ENCODE results near the gene ERG. TPM values are rescaled to one million over a fixed set of nuclear protein-coding genes. Genes with fewer than 3 reads are reported as not detected.

The ERG gene
- polyA plus RNA-seq, 1 donor from 2014 or later = not detected

- H3K4me3 ChIP-seq (ENCODE audit: low read length) = no peak overlapping the region
- H3K27me3 ChIP-seq (ENCODE audit: insufficient read depth, low read depth, low read length) = no peaks in the 10 kb centered on the region
- no peak for TF ChIP-seq RAD21 (conservative IDR thresholded peaks at IDR 0.05)
- TF ChIP-seq TAF1 (IDR thresholded peaks at IDR 0.05; ENCODE audit: low read depth) = no peak
- TF ChIP-seq SMC3 (conservative IDR thresholded peaks at IDR 0.05; ENCODE audit: poor library complexity) = no peak
- no peak for TF ChIP-seq EP300 (conservative IDR thresholded peaks at IDR 0.05; ENCODE audit: poor library complexity, severe bottlenecking)
- no peak for TF ChIP-seq MXI1 (conservative IDR thresholded peaks at IDR 0.05; ENCODE audit: poor library complexity, severe bottlenecking)
- no peak for TF ChIP-seq POLR2AphosphoS5 (IDR thresholded peaks at IDR 0.05)
- no peak for TF ChIP-seq EZH2 (IDR thresholded peaks at IDR 0.05; ENCODE audit: borderline replicate concordance, insufficient read depth, low read length, poor library complexity, severe bottlenecking)
- TF ChIP-seq, protein P1, sequence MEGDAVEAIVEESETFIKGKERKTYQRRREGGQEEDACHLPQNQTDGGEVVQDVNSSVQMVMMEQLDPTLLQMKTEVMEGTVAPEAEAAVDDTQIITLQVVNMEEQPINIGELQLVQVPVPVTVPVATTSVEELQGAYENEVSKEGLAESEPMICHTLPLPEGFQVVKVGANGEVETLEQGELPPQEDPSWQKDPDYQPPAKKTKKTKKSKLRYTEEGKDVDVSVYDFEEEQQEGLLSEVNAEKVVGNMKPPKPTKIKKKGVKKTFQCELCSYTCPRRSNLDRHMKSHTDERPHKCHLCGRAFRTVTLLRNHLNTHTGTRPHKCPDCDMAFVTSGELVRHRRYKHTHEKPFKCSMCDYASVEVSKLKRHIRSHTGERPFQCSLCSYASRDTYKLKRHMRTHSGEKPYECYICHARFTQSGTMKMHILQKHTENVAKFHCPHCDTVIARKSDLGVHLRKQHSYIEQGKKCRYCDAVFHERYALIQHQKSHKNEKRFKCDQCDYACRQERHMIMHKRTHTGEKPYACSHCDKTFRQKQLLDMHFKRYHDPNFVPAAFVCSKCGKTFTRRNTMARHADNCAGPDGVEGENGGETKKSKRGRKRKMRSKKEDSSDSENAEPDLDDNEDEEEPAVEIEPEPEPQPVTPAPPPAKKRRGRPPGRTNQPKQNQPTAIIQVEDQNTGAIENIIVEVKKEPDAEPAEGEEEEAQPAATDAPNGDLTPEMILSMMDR (IDR thresholded peaks at IDR 0.05; ENCODE audit: poor library complexity, severe bottlenecking) = no peak
- TF ChIP-seq REST (IDR thresholded peaks at IDR 0.05; ENCODE audit: borderline replicate concordance) = no peak
- no peaks in the 10 kb centered on the region for H3K9me2 ChIP-seq (ENCODE audit: insufficient read depth, low read length)
- no peak overlapping the region for H3K4me2 ChIP-seq (ENCODE audit: low read length)
- H4K20me1 ChIP-seq (ENCODE audit: insufficient read depth) = no peaks in the 10 kb centered on the region
- no peaks in the 10 kb centered on the region for H3F3A ChIP-seq (ENCODE audit: insufficient read depth, low read length, poor library complexity, severe bottlenecking)
- H2AFZ ChIP-seq (ENCODE audit: low read depth, low read length) = no peak overlapping the region
- H3K9ac ChIP-seq (ENCODE audit: low read length) = no peak overlapping the region
- no peaks in the 10 kb centered on the region for H3K79me2 ChIP-seq (replicated peaks; ENCODE audit: insufficient read depth, low read length)
- no peaks in the 10 kb centered on the region for H3K36me3 ChIP-seq (ENCODE audit: insufficient read depth, low read length)
- H3K9me3 ChIP-seq (ENCODE audit: low read length) = no peaks in the 10 kb centered on the region
- no peak overlapping the region for H3K27ac ChIP-seq (ENCODE audit: low read length)
These were observed 5.3 kb upstream of the ERG start for GRCh38 chr21:38503583-38503982.

- H3K4me3 ChIP-seq (ENCODE audit: low read length) = no peak overlapping the region
- no peaks in the 10 kb centered on the region for H4K20me1 ChIP-seq (ENCODE audit: insufficient read depth)
- H3F3A ChIP-seq (ENCODE audit: insufficient read depth, low read length, poor library complexity, severe bottlenecking) = no peaks in the 10 kb centered on the region
- H3K27ac ChIP-seq (ENCODE audit: low read length) = no peak overlapping the region
- no peaks in the 10 kb centered on the region for H3K79me2 ChIP-seq (replicated peaks; ENCODE audit: insufficient read depth, low read length)
- no peaks in the 10 kb centered on the region for H3K9me2 ChIP-seq (ENCODE audit: insufficient read depth, low read length)
- H3K27me3 ChIP-seq (ENCODE audit: insufficient read depth, low read depth, low read length) = no peaks in the 10 kb centered on the region
- H3K4me2 ChIP-seq (ENCODE audit: low read length) = no peak overlapping the region
- H3K36me3 ChIP-seq (ENCODE audit: insufficient read depth, low read length) = no peaks in the 10 kb centered on the region
- no peak overlapping the region for H2AFZ ChIP-seq (ENCODE audit: low read depth, low read length)
- H3K9me3 ChIP-seq (ENCODE audit: low read length) = no peaks in the 10 kb centered on the region
- TF ChIP-seq MXI1 (conservative IDR thresholded peaks at IDR 0.05; ENCODE audit: poor library complexity, severe bottlenecking) (no peak), REST (IDR thresholded peaks at IDR 0.05; ENCODE audit: borderline replicate concordance) (no peak), SMC3 (conservative IDR thresholded peaks at IDR 0.05; ENCODE audit: poor library complexity) (no peak)
- TF ChIP-seq, protein P1 (IDR thresholded peaks at IDR 0.05; ENCODE audit: poor library complexity, severe bottlenecking) = no peak
- no peak overlapping the region for H3K9ac ChIP-seq (ENCODE audit: low read length)
These were observed 1.8 kb upstream of the ERG start for GRCh38 chr21:38500073-38500472.
